DMS79 treated with DMSO at 0.1 percent for 48 hours (cell line): Measurements from ENCODE around the gene CCDC192.
"Not testable (repeated sequence)": the region's sequence is repeated elsewhere in the genome, so short reads cannot be mapped to it uniquely, and the experiment has no call there.

Source experiments
- DNase-seq: peaks from one replicate; lab custom pipeline; 2025; lab: John Stamatoyannopoulos, UW

Gene CCDC192

GRCh38 chr5:127699416-127699815, 3.8 kb upstream of the CCDC192 start:
- DNase-seq: no peak

GRCh38 chr5:127700237-127700766, 2.9 kb upstream of the CCDC192 start:
- DNase-seq: no peak

- DNase-seq: no peak
These were observed 757 bp upstream of the CCDC192 start for GRCh38 chr5:127702434-127702833.

GRCh38 chr5:127705120-127705892, 2.1 kb downstream of the CCDC192 start:
- no peak for DNase-seq

- DNase-seq: no peak
These were observed 3.5 kb downstream of the CCDC192 start for GRCh38 chr5:127706691-127707090.

- no peak for DNase-seq
These were observed 4.0 kb downstream of the CCDC192 start for GRCh38 chr5:127707209-127707608.

GRCh38 chr5:127713083-127713482, 9.9 kb downstream of the CCDC192 start:
- not testable (repeated sequence) for DNase-seq

GRCh38 chr5:127718181-127718580, 15.0 kb downstream of the CCDC192 start:
- no peak for DNase-seq

GRCh38 chr5:127723571-127723970, 20.4 kb downstream of the CCDC192 start:
- no peak for DNase-seq

- DNase-seq: no peak
These were observed 22.5 kb downstream of the CCDC192 start for GRCh38 chr5:127725673-127726072.

GRCh38 chr5:127732963-127733362, 29.8 kb downstream of the CCDC192 start:
- no peak for DNase-seq

- not testable (repeated sequence) for DNase-seq
These were observed 36.2 kb downstream of the CCDC192 start for GRCh38 chr5:127739348-127739747.

- no peak for DNase-seq
These were observed 36.7 kb downstream of the CCDC192 start for GRCh38 chr5:127739807-127740384.

- DNase-seq: no peak
These were observed 38.2 kb downstream of the CCDC192 start for GRCh38 chr5:127741412-127741811.

- no peak for DNase-seq
These were observed 41.0 kb downstream of the CCDC192 start for GRCh38 chr5:127744241-127744640.

- no peak for DNase-seq
These were observed 43.6 kb downstream of the CCDC192 start for GRCh38 chr5:127746756-127747155.

GRCh38 chr5:127752503-127753265, 49.5 kb downstream of the CCDC192 start:
- not testable (repeated sequence) for DNase-seq

GRCh38 chr5:127754259-127754658, 51.1 kb downstream of the CCDC192 start:
- no peak for DNase-seq

GRCh38 chr5:127754706-127755105, 51.5 kb downstream of the CCDC192 start:
- no peak for DNase-seq

- DNase-seq: no peak
These were observed 54.4 kb downstream of the CCDC192 start for GRCh38 chr5:127757576-127757975.

GRCh38 chr5:127758766-127759283, 55.6 kb downstream of the CCDC192 start:
- DNase-seq: no peak

- no peak for DNase-seq
These were observed 58.7 kb downstream of the CCDC192 start for GRCh38 chr5:127761869-127762268.
